ENCODE data around the gene VPS4A.
"Not testable (repeated sequence)": the region's sequence is repeated elsewhere in the genome, so short reads cannot be mapped to it uniquely, and the experiment has no call there.

VPS4A gene

DNA sequence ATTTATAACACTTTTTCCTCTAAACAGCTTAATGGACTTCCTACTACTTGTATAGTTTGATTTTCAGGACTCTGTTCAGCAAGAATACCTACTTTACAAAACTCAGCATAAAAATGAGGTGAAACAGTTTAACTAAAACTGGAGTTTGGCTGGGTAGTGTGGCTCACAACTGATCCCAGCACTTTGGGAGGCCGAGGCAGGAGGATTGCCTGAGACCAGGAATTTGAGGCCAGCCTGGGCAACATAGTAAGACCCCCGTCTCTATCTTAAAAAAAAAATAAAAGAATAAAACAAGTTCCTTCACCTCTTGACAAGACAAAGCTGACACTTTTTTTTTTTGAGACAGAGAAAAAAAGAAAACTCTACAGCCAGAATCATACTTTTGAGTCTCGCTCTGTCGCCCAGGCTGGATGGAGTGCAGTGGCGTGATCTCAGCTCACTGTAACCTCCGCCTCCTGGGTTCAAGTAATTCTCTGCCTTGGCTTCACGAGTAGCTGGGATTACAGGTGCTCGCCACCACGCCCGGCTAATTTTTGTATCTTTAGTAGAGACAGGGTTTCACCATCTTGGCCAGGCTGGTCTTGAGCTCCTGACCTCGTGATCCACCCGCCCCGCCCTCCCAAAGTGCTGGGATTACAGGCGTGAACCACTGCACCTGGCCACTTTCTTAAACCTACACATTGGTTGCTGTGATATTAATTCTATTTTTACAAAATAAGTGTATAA is 16.6 kb downstream of the VPS4A start:
- no peak for DNase-seq (ENCODE audit: low spot score)

GRCh38 chr16:69328854-69329316 is 17.7 kb downstream of the VPS4A start:
- DNase-seq (ENCODE audit: low spot score), result no peak

DNA sequence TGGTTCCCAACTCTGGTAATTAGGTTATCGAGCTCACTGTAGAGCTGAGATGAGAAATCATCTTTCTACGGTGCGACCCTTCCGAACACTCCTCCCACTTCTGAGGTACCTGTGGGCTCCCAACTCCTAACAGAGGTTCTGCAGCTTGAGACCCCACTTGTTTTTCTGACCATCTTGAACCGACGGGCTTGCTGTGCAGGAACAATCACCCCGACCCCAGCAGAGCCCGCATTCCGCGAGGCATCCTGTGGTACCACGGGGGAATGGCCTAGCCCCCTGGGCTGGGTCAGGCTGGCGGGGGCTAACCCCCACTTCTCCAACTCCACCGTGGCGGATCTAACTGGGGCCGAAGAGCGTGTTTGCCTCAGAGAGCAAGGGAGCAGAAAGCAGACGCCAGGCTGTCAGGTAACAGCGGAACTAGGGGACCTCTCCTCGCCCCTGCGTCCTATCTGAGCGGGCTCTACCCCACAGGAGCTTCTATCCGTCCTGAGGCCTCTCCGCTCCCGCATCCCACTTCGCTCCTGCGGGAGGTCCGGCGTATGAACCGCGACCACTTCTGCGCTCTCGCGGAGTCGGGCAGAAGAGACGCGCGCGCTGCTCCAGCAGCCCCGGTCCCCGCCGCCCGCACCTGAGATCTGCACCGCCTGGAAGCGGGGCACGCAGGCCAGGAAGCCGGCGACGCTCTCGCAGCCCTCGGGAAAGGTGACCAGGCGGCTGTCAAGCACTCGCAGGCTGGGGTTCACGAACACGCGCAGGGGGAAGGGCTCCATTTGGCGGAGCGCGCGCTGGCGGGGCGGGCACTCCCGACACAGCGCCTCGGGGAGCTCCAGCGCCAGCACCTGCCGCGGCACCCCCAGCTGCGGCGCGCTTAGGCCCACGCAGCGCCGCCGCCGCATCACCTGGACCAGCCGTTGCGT is 18.5 kb downstream of the VPS4A start:
- no peak for DNase-seq (ENCODE audit: low spot score)

DNA sequence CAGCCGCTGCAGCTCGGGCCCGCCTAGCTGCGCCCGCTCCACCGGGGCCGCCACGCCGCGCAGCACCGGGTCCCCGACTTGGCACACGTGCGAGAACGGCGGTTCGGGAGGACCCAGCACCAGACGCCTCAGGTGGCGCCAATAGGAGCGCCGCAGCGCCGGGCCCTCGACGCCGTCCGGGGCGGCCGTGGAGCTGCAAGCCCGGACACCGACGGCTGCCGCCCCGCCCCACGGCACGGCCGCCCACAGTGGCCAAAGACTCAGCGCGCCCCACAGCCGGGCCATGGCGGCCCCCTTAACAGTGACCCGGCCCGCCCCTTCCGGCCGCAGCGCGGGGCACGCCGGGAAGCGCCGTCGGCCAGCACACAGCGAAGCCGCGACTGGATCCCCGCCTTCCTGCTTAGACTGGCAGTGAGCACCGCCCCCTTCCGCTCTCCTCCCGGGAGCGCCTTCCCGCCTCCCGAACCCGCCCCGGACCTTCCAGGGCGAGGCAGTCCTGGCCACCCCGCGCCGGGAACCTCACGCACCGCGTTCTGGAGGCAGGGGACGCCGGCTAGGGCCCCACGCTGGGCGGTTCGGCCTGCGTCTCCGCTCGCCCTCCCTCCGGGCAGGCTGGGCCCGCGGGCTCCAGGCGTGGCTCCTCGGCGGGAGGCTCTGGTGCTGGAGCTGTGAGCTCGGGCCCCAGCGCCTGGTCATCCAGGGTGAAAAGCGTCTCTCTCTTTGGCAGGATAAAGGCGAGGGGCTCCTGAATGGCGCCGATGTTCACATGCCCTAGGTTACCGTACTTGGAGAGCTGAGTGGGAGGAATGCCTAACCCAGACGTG is 19.3 kb downstream of the VPS4A start, which contains the start of gene PDF:
Gene PDF, minus strand, starts transcription at position 303 of the 824 bp plus-strand sequence. Its CDS starts 18 bp downstream, at position 285.
- peak; percentile 94 for DNase-seq (ENCODE audit: low spot score)

GRCh38 chr16:69334696-69335095 is 23.5 kb downstream of the VPS4A start:
- DNase-seq (ENCODE audit: low spot score), result no peak

- DNase-seq (ENCODE audit: low spot score), result no peak
Measured at GRCh38 chr16:69338557-69339288, 27.6 kb downstream of the VPS4A start.

DNA sequence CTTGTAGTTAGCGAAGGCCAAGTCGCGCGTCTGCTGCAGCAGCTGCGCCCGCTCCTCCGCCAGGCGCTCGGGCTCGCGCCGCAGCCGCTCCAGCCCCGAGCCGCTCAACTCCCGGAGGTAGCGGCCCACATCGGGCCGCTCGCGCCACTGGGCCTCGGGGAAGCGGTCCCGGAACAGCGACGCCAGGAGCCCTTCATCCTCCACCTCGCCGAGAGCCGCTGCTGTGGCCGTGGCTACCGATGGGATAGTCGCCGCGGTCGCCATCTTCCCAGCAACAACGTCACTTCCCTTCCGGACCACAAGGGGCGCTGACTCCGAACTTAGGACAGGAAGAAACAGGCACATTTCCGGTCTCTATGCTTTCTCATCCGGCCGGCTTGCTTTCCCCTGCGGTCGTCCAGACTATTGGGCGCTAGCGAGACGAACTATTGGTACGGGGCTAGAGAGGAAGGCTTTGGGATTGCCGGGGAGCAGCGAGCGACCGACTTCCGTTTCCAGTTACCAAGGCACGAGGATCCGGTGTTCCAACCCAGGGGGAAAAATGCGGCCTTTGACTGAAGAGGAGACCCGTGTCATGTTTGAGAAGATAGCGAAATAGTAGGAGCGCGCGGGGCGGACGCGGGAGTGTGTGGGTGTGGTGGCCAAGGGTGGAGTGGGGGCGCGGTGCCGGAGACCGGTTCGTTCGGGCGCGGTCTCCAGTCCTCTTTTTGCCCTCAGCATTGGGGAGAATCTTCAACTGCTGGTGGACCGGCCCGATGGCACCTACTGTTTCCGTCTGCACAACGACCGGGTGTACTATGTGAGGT is 28.3 kb downstream of the VPS4A start, which contains the start of the genes COG8 and NIP7:
Gene COG8, minus strand, starts transcription at position 276 of the 806 bp plus-strand sequence. Its CDS starts 12 bp downstream, at position 264.
Gene NIP7, plus strand, starts transcription at position 484 of the 806 bp plus-strand sequence. Its CDS starts 58 bp downstream, at position 542.
- peak; percentile 97 for DNase-seq (ENCODE audit: low spot score)

- no peak for DNase-seq (ENCODE audit: low spot score)
Measured at GRCh38 chr16:69340095-69340644, 29.0 kb downstream of the VPS4A start.

DNA sequence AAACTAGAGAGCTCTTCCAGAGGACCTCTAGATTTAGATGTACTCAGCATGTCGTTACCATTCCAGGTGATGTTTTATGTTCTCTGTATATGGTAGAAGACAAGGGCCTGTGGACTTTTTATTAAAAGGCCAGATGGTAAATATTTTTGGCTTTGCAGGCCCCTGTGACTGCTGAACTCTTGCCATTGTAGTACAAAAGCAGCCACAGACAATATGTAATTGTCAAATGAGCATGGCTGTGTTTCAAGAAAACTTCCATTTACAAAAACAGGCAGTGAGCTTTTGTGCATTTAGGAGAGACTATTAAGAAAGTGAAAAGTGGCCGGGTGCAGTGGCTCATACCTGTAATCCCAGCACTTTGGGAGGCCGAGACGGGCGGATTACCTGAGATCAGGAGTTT is 33.0 kb downstream of the VPS4A start:
- peak; percentile 25 for DNase-seq (ENCODE audit: low spot score)

DNA sequence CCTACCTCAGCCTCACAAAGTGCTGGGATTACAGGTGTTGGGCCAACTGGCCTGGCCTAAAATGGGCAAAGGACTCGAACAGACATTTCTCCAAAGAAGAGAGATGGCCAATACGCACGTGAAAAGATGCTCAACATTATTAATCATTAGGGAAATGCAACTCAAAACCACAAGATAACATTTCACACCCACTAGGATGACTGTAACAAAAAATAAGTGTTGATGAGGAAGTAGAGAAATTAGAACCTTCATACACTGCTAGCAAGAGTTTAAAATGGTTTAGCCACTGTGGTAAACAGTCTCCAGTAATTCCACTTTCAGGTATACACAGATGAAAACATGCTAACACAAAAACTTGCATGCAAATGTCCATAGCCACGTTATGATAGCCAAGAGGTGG is 34.8 kb downstream of the VPS4A start:
- no peak for DNase-seq (ENCODE audit: low spot score)

DNA sequence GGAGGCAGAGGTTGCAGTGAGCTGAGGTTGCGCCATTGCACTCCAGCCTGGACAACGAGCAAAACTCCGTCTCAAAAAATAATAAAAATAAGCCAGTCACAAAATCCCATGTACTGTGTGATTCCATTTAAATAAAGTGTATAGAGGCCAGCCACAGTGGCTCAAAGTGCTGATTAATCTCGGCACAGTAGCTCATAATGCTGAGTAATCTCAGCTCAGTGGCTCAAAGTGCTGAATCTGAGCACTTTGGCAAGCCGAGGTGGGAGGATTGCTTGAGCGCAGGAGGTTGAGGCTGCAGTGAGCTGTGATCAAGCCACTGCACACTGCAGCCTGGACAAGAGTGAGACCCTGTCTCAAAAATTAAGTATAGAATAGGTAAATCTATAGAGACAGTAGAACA is 35.5 kb downstream of the VPS4A start:
- no peak for DNase-seq (ENCODE audit: low spot score)

DNA sequence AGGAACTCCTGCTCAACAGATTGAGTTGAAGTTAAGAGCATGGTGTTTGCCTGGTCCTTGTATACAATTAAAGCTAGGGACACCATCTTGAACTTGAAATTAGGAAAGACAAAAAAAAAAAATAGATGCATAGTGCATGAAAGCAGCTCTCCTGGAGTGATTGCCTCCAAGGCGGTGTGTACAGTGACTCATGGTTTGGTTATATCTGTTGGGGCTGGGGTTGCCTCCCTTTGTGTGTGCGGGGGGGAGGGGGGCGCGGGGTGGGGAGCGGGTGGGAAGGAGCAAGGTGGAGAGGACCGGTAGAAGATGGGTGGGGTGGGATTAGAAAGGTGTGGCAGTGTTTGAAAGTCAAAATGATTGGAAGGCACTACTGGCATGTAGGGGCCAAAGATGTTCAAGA is 37.1 kb downstream of the VPS4A start:
- DNase-seq (ENCODE audit: low spot score), result no peak

- no peak for DNase-seq (ENCODE audit: low spot score)
Measured at GRCh38 chr16:69349536-69349935, 38.4 kb downstream of the VPS4A start.

DNA sequence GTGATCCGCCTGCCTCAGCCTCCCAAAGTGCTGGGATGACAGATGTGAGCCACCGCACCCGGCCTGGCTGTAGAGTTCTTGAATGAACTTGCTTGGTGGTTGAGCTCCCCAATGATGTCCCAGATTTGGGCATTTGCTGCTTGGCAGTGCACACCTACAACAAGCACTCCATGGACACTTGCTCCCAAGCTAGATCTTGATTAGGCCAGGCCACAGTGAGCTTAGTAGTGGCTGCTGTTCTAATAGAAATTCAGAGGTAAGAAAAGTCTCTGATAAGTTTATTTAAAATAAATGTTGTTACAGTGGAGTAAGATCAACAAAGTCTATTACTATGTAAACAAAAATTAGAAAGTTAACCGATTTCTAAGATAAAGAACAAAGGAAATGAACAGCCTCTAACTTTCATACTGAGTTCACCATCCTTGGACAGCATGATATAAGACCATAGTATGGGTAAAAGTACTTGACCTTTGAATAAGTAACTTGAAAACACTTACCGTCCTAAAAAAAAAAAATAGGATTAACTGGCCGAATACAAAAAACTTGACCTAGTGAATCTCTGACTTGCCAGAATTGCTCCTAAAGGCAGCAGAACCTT is 39.5 kb downstream of the VPS4A start:
- DNase-seq (ENCODE audit: low spot score), result no peak

GRCh38 chr16:69351309-69352027 is 40.3 kb downstream of the VPS4A start, which contains the start of gene TMED6:
TMED6 (minus strand) TSS chr16:69351786; CDS start chr16:69351753, 33 bp downstream.
- DNase-seq (ENCODE audit: low spot score), result no peak

DNA sequence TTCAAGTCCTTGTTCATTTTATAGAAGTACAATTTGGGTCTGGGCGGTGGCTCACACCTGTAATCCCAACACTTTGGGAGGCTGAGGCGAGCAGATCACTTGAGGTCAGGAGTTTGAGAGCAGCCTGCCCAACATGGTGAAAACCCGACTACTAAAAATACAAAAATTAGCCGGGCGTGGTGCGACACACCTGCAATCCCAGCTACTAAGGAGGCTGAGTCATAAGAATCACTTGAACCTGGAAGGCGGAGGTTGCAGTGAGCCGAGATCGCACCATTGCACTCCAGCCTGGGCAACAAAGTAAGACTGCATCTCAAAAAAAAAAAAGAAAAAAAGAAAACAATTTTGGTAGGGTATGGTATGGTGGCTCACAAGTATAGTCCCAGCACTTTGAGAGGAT is 48.9 kb downstream of the VPS4A start:
- not testable (repeated sequence) for DNase-seq (ENCODE audit: low spot score)

DNA sequence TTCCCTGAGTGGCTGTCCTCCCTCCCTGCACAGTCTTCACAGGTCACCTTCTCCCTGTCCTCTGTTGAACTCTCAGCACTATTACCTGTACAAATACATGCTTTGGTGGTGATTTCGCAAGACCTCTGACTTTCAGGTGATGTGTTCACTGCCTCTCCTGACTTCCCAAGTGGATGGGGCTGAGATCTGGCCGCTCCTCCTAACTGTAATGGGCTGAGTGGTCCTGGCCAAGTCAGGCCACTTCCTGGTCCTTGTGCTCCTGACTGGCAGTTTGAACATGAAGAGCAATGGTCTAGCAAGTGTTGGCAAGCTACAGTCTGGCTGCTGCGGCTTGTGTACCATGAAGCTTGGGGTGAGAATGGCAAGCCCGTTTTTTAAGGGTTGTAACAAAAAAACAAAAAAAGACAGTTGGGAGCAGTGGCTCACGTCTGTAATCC is 52.1 kb downstream of the VPS4A start:
- no peak for DNase-seq (ENCODE audit: low spot score)

DNA sequence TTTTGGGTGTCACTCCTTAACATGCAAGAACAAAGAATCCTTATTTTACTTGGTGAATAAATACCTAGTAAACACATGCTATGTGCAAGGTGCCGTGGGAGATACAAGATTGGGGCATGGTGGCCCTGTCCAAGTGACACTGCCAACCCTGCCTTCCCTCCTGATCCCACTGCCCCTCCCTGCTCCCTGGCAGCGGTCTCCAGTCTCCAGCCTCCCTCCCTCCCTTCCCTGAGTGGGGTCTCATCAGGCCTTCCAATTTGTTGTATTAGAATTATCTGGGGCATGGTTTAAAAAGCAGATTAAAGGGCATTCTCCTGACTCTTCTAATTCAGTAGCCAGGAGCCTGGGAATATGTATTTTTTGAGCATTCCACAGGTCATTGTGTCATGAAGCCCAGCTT is 52.9 kb downstream of the VPS4A start:
- no peak for DNase-seq (ENCODE audit: low spot score)

DNA sequence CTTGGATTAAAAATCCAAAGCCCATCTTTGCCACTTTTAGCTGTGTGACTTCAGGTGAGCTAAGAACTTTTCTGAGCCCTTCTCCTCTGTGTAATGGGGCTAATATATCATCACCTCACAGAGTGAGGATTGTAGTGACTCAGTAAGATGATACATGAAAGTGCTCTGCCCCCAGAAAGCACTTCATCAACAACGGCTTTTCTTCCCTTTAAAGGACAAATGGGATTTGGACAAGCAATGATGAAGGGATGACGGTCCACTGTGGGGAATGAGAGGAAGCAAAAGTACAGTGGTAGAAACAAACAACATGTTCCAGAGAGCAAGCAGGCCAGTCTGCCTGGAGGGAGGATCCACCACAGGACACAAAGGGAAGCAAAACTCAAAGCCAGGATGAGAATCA is 54.8 kb downstream of the VPS4A start:
- DNase-seq (ENCODE audit: low spot score), result no peak

All from putamen (tissue), 1 donor.